GM21825 (cell line): ENCODE measurements around the gene SLC25A11.
"Not testable (repeated sequence)": the region's sequence is repeated elsewhere in the genome, so short reads cannot be mapped to it uniquely, and the experiment has no call there.

ENCODE experiments used
- ATAC-seq: cut with Tn5 transposase; IDR thresholded peaks from one replicate; pipeline ENCODE4 v1.9.1; 2021; ENCODE audit warnings: mild to moderate bottlenecking, moderate library complexity; ENCODE audit not compliant: unreplicated experiment

The SLC25A11 gene

GRCh38 chr17:4921320-4921719 lies 18.5 kb downstream of the SLC25A11 start:
- ATAC-seq: no peak

GRCh38 chr17:4920351-4921048 lies 19.3 kb downstream of the SLC25A11 start:
- no peak for ATAC-seq

- ATAC-seq: no peak
Observed at GRCh38 chr17:4919511-4920047, 20.3 kb downstream of the SLC25A11 start.

- not testable (repeated sequence) for ATAC-seq
Observed at GRCh38 chr17:4914551-4914950, 25.3 kb downstream of the SLC25A11 start.

GRCh38 chr17:4913994-4914393 lies 25.9 kb downstream of the SLC25A11 start:
- ATAC-seq: no peak

GRCh38 chr17:4908711-4909496 lies 30.9 kb downstream of the SLC25A11 start:
- ATAC-seq: no peak

- ATAC-seq: no peak
Observed at GRCh38 chr17:4908301-4908700, 31.5 kb downstream of the SLC25A11 start.

GRCh38 chr17:4906642-4907041 lies 33.2 kb downstream of the SLC25A11 start:
- not testable (repeated sequence) for ATAC-seq

GRCh38 chr17:4903051-4903818 lies 36.6 kb downstream of the SLC25A11 start, which contains the start of gene CHRNE:
TSS of gene CHRNE (minus strand) at chr17:4903098. CDS start at chr17:4903063, 35 bp downstream.
- no peak for ATAC-seq

GRCh38 chr17:4902540-4902939 lies 37.3 kb downstream of the SLC25A11 start:
- ATAC-seq: no peak

- ATAC-seq: no peak
Observed at GRCh38 chr17:4901648-4902344, 38.0 kb downstream of the SLC25A11 start.

GRCh38 chr17:4901108-4901647 lies 38.7 kb downstream of the SLC25A11 start:
- ATAC-seq: no peak

- no peak for ATAC-seq
Observed at GRCh38 chr17:4900231-4901107, 39.4 kb downstream of the SLC25A11 start.

GRCh38 chr17:4899341-4900230 lies 40.3 kb downstream of the SLC25A11 start, which contains the start of gene C17orf107:
TSS of gene C17orf107 (plus strand) at chr17:4899536. CDS start at chr17:4899763, 227 bp downstream.
- ATAC-seq: no peak

- no peak for ATAC-seq
Observed at GRCh38 chr17:4898927-4899326, 40.9 kb downstream of the SLC25A11 start.

- no peak for ATAC-seq
Observed at GRCh38 chr17:4898351-4898750, 41.5 kb downstream of the SLC25A11 start.

- ATAC-seq: no peak
Observed at GRCh38 chr17:4897785-4898184, 42.1 kb downstream of the SLC25A11 start.

- ATAC-seq: no peak
Observed at GRCh38 chr17:4897198-4897687, 42.6 kb downstream of the SLC25A11 start.
